Measurements from ENCODE around the gene HEXB. TPM values are rescaled to one million over a fixed set of nuclear protein-coding genes. Genes with fewer than 3 reads are reported as not detected.
A peak's percentile ranks its signal among the peaks of the same experiment; 100 is the strongest.

Gene HEXB
- total and polyA plus RNA-seq, 9 of the 15 experiments (the other 6 are each of a cell fraction or from before 2014, with no cell fraction given): 22.9 to 158 (median 108) TPM

- no peak for TF ChIP-seq ZBTB40 (IDR thresholded peaks at IDR 0.05)
- TF ChIP-seq ZBTB40 (CRISPR knock-in tag; IDR thresholded peaks at IDR 0.05): no peak
- no peak for TF ChIP-seq HDAC1 (IDR thresholded peaks at IDR 0.05)
- TF ChIP-seq ARNT (IDR thresholded peaks at IDR 0.05): no peak
- no peak for TF ChIP-seq ZNF79 (CRISPR knock-in tag; IDR thresholded peaks at IDR 0.05; ENCODE audit: low read depth)
- peak; percentile 39 for TF ChIP-seq KDM5B (IDR thresholded peaks at IDR 0.05; ENCODE audit: insufficient replicate concordance, low read depth, low read length)
- no peak for TF ChIP-seq ZNF133 (CRISPR knock-in tag; IDR thresholded peaks at IDR 0.05)
- TF ChIP-seq, protein P1, sequence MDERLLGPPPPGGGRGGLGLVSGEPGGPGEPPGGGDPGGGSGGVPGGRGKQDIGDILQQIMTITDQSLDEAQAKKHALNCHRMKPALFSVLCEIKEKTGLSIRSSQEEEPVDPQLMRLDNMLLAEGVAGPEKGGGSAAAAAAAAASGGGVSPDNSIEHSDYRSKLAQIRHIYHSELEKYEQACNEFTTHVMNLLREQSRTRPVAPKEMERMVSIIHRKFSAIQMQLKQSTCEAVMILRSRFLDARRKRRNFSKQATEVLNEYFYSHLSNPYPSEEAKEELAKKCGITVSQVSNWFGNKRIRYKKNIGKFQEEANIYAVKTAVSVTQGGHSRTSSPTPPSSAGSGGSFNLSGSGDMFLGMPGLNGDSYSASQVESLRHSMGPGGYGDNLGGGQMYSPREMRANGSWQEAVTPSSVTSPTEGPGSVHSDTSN (CRISPR knock-in tag; IDR thresholded peaks at IDR 0.05; ENCODE audit: low read depth): no peak
- TF ChIP-seq, protein P1 (tag; conservative IDR thresholded peaks at IDR 0.05; ENCODE audit: low read depth): no peak
- TF ChIP-seq ESRRB (CRISPR knock-in tag; IDR thresholded peaks at IDR 0.05; ENCODE audit: borderline replicate concordance): no peak
- no peak for TF ChIP-seq CBX8 (IDR thresholded peaks at IDR 0.05; ENCODE audit: borderline replicate concordance, extremely low read depth, low read depth, low read length, poor library complexity, severe bottlenecking)
- no peak for TF ChIP-seq ARID1B (IDR thresholded peaks at IDR 0.05)
- TF ChIP-seq, protein P2, sequence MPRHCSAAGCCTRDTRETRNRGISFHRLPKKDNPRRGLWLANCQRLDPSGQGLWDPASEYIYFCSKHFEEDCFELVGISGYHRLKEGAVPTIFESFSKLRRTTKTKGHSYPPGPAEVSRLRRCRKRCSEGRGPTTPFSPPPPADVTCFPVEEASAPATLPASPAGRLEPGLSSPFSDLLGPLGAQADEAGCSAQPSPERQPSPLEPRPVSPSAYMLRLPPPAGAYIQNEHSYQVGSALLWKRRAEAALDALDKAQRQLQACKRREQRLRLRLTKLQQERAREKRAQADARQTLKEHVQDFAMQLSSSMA (CRISPR knock-in tag; IDR thresholded peaks at IDR 0.05): no peak
- TF ChIP-seq RHOXF2B (CRISPR knock-in tag; conservative IDR thresholded peaks at IDR 0.05): no peak
- TF ChIP-seq SRF (CRISPR knock-in tag; IDR thresholded peaks at IDR 0.05): no peak
- TF ChIP-seq SREBF1 (IDR thresholded peaks at IDR 0.05; ENCODE audit: borderline replicate concordance, low read depth, low read length): no peak
Measured at GRCh38 chr5:74640450-74640953, 44.5 kb upstream of the HEXB start, which contains the start of gene ENC1 (continued).
